Spleen (tissue), 11 donors: ENCODE measurements around the gene ZNF777. TPM values are rescaled to one million over a fixed set of nuclear protein-coding genes. Genes with fewer than 3 reads are reported as not detected.

Experiments used
- DNase-seq: peaks from one replicate; pipeline ENCODE4 v3.0.0-alpha.2; 2020
- H3K27ac ChIP-seq, 8 donors: fragments of 200-600 bp; sonication (generic) in 7 of 8; 1 replicate in 4 of 8; 2 replicates in 4 of 8; pipeline versions ENCODE4 v1.5.0 to v1.8.0; 2016 to 2021; ENCODE audit warnings: inconsistent platforms in 4 of 8, mild to moderate bottlenecking in 4 of 8, moderate library complexity in 1 of 8
- H3K27me3 ChIP-seq, 7 donors: fragments of 200-600 bp; sonication (generic) in 6 of 7; replicated peaks in 1 of 7; 1 replicate in 4 of 7; 2 replicates in 3 of 7; pipeline versions ENCODE4 v1.5.0 to v1.8.0; 2016 to 2021; ENCODE audit warnings: inconsistent platforms in 3 of 7, mild to moderate bottlenecking in 1 of 7
- H3K36me3 ChIP-seq, 6 donors: fragments of 200-600 bp; sonication (generic) in 5 of 6; 1 replicate in 4 of 6; 2 replicates in 2 of 6; pipeline versions ENCODE4 v1.5.0 to v1.8.0; 2016 to 2021; ENCODE audit warnings: inconsistent platforms in 2 of 6
- H3K4me1 ChIP-seq, 6 donors: fragments of 200-600 bp; sonication (generic) in 5 of 6; 1 replicate in 3 of 6; 2 replicates in 3 of 6; pipeline versions ENCODE4 v1.5.0 to v1.8.0; 2016 to 2021; ENCODE audit warnings: inconsistent platforms in 3 of 6
- H3K4me3 ChIP-seq, 8 donors: fragments of 200-600 bp; sonication (generic) in 7 of 8; 1 replicate in 4 of 8; 2 replicates in 4 of 8; pipeline versions ENCODE4 v1.5.0 to v1.8.0; 2016 to 2021; ENCODE audit warnings: inconsistent platforms in 4 of 8, mild to moderate bottlenecking in 4 of 8, moderate library complexity in 2 of 8
- H3K9me3 ChIP-seq, 8 donors: fragments of 200-600 bp; sonication (generic) in 7 of 8; 1 replicate in 4 of 8; 2 replicates in 4 of 8; pipeline versions ENCODE4 v1.5.0 to v1.8.0; 2016 to 2021; ENCODE audit warnings: inconsistent platforms in 4 of 8
- POLR2A ChIP-seq, 3 donors: fragments of 450-650 bp; IDR thresholded peaks; one replicate each; pipeline ENCODE4 v1.5.1; 2017; ENCODE audit warnings: antibody characterized with exemption in 3 of 3, mild to moderate bottlenecking in 1 of 3
- POLR2AphosphoS5 ChIP-seq, 3 donors: sonication (generic); formaldehyde crosslinking; IDR thresholded peaks; one replicate each; pipeline ENCODE4 v1.5.1; 2017; ENCODE audit warnings: antibody characterized with exemption in 3 of 3
- WGBS, 5 donors: extraction: QIAGEN DNeasy Blood & Tissue Kit in 3 of 5; methylation state at CpG; one replicate each; pipeline versions ENCODE4 v1.1.5 to v1.1.7; 2013 to 2018; 5-methylcytosine and 5-hydroxymethylcytosine counted together
- intact Hi-C: fragments of 100-400 bp; cut with DNase I; formaldehyde crosslinking; loops from one replicate; pipeline ENCODE4 v1.15.0; 2023; ENCODE audit warnings: low total_unique reads
- polyA plus RNA-seq, 3 donors: library from polyadenylated mRNA; stranded (reverse); fragments of 200-250 nt; gene quantifications; one replicate each; pipeline ENCODE4 v1.2.1, GENCODE V29; 2013
- total RNA-seq, 7 donors: library from RNA; depleted of rRNA in 3 of 7; stranded (reverse); fragments of >200 nt in 3 of 7; fragmentation: NEBNext Ultra II Directional in 4 of 7; extraction: Animal tissue kit (Norgen Biotek cat#: 25700) in 4 of 7; gene quantifications; one replicate each; pipeline versions ENCODE4 v1.1.0 to v1.2.1, GENCODE V29; 2016 to 2021
- TF ChIP-seq, protein P1 (sequence below), 11 experiments: fragments of 200-600 bp in 7 of 11; fragments of 450-650 bp in 4 of 11; sonication (generic) in 4 of 11; IDR thresholded peaks in 8 of 11; conservative IDR thresholded peaks in 3 of 11; 1 replicate in 7 of 11; 2 replicates in 4 of 11; pipeline versions ENCODE4 v1.4.0 to v1.8.0; 2016 to 2021; ENCODE audit warnings: antibody characterized with exemption in 11 of 11, inconsistent platforms in 4 of 11, mild to moderate bottlenecking in 1 of 11
- donor health status: healthy with polysubstance abuse.
- donor health status: DM: no; HTN: no; CAD: no; lungs with moderate emphysema.
- donor health status: DM: no; HTN: no; CAD: no.
- donor health status: Bipolar disorder and iron deficiency.
- donor health status: healthy.
- donor health status: DM: no; HTN: no; CAD: no.
- donor health status: DM: yes; HTN: yes; CAD: no.

The ZNF777 gene
- total and polyA plus RNA-seq, 10 donors, result 3.4 to 12.6 (median 10.1) TPM

GRCh38 chr7:149436358-149436757, 24.5 kb downstream of the ZNF777 start:
- peaks cover 0 to 7% (median 0%) of the 10 kb centered on the region in 6 donors for H3K4me1 ChIP-seq
- WGBS, 5 donors, result 94 to 98% (median 94%) methylated on average over 15 of the region's 15 CpGs
- no peak overlapping the region for H3K4me3 ChIP-seq
- TF ChIP-seq, protein P1, sequence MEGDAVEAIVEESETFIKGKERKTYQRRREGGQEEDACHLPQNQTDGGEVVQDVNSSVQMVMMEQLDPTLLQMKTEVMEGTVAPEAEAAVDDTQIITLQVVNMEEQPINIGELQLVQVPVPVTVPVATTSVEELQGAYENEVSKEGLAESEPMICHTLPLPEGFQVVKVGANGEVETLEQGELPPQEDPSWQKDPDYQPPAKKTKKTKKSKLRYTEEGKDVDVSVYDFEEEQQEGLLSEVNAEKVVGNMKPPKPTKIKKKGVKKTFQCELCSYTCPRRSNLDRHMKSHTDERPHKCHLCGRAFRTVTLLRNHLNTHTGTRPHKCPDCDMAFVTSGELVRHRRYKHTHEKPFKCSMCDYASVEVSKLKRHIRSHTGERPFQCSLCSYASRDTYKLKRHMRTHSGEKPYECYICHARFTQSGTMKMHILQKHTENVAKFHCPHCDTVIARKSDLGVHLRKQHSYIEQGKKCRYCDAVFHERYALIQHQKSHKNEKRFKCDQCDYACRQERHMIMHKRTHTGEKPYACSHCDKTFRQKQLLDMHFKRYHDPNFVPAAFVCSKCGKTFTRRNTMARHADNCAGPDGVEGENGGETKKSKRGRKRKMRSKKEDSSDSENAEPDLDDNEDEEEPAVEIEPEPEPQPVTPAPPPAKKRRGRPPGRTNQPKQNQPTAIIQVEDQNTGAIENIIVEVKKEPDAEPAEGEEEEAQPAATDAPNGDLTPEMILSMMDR (IDR thresholded peaks at IDR 0.05 in 8 of 11, conservative IDR thresholded peaks at IDR 0.05 in 3 of 11), result no peak
- TF ChIP-seq POLR2A (IDR thresholded peaks at IDR 0.05) (no peak), POLR2AphosphoS5 (IDR thresholded peaks at IDR 0.05) (no peak)
- H3K36me3 ChIP-seq, result peaks cover 4 to 81% (median 50%) of the 10 kb centered on the region in 6 donors
- H3K9me3 ChIP-seq, result no peaks in the 10 kb centered on the region
- H3K27ac ChIP-seq, result no peak overlapping the region
- intact Hi-C loops, result no loop called here
- no peaks in the 10 kb centered on the region for H3K27me3 ChIP-seq
- no peak for DNase-seq

DNA sequence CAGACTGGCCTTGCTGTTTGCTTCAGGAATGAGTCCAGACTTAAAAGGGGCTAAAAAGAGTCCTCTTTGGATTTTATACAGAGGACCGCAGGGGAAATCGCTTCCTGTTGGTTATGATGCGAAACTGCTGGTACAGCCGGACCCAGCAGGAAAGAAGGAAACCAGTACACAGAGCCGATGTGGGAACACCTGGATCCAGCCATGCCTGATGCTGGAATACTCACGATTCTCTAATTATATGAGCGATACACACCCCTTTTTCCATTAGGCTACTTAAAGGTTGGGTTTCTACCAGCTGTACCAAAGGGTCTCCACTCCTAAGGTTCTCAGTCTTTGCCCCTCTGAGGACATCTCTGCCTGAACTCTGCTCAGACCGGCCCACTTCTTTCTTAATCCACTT, 27.7 kb downstream of the ZNF777 start:
- Histone ChIP-seq H3K27ac (no peak overlapping the region), H3K9me3 (no peaks in the 10 kb centered on the region), H3K36me3 (peaks cover 4 to 78% (median 51%) of the 10 kb centered on the region in 6 donors), H3K4me3 (no peak overlapping the region), H3K27me3 (no peaks in the 10 kb centered on the region), H3K4me1 (no peaks in the 10 kb centered on the region)
- intact Hi-C loops, result no loop called here
- WGBS, 5 donors, result 89 to 98% (median 92%) methylated on average over 8 of the region's 8 CpGs
- TF ChIP-seq, protein P1 (IDR thresholded peaks at IDR 0.05 in 8 of 11, conservative IDR thresholded peaks at IDR 0.05 in 3 of 11), result no peak
- TF ChIP-seq POLR2AphosphoS5 (IDR thresholded peaks at IDR 0.05) (no peak), POLR2A (IDR thresholded peaks at IDR 0.05) (no peak)
- no peak for DNase-seq

DNA sequence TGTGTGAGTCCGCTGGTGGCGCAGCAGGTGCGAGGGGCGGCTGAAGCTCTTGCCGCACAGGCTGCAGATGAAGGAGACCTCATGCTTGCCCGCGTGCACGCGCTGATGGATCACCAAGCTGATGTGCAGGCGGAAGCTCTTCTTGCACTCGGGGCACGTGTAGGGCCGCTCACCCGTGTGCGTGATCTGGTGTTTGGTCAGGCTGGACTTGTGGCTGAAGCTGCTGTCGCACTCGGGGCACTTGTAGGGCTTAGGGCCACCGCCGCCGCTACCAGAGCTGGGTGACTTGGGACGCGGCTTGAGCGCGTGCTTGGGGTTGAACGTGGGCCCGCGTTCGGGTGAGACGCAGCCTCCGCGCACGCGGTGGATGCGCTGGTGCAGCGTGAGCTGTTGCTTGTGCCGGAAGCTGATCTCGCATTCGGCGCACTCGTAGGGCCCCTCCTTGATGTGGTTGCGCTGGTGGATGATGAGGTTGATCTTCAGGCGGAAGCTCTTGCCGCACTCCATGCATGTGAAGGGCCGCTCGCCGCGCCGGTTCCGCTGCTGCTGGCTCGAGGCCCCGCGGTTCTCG, 28.7 kb downstream of the ZNF777 start:
- H3K27me3 ChIP-seq, result no peaks in the 10 kb centered on the region
- no peaks in the 10 kb centered on the region for H3K9me3 ChIP-seq
- TF ChIP-seq, protein P1 (IDR thresholded peaks at IDR 0.05 in 8 of 11, conservative IDR thresholded peaks at IDR 0.05 in 3 of 11), result no peak
- TF ChIP-seq POLR2AphosphoS5 (IDR thresholded peaks at IDR 0.05) (no peak), POLR2A (IDR thresholded peaks at IDR 0.05) (no peak)
- no peak overlapping the region for H3K27ac ChIP-seq
- DNase-seq, result no peak
- H3K36me3 ChIP-seq, result peaks cover 4 to 72% (median 51%) of the 10 kb centered on the region in 6 donors
- no peak overlapping the region for H3K4me3 ChIP-seq
- no peaks in the 10 kb centered on the region for H3K4me1 ChIP-seq
- intact Hi-C loops, result no loop called here
- 94 to 100% (median 96%) methylated on average over 33 to 53 of the region's 53 CpGs for WGBS, 5 donors

DNA sequence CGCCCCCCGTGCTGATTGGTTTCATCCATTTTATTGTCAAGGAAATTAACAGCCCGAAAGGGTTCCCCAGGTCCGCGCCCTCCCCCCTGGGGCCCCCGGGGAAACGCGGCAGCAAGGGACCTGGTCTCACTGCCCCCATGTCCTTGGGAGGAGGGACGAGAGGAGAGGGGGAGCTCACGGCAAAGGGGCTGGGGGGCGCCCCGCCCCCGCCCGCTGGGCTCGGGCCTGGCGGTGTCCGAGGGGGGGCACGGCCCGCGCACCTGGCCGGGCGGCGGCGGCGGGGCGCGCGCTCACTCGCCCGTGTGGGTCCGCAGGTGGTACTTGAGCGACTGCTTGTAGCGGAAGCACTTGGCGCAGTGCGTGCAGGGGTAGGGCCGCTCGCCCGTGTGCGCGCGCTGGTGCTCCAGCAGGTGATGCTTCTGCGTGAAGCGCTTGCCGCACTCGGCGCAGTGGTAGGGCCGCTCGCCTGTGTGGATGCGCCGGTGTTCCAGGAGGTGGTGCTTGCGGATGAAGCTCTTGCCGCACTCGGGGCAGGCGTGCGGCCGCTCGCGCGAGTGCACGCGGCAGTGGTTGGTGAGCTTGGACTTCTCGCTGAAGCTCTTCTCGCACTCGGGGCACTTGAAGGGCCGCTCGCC, 29.3 kb downstream of the ZNF777 start:
- no peak for DNase-seq
- Histone ChIP-seq H3K4me3 (no peak overlapping the region), H3K36me3 (peaks cover 4 to 66% (median 50%) of the 10 kb centered on the region in 6 donors), H3K9me3 (no peaks in the 10 kb centered on the region), H3K4me1 (no peaks in the 10 kb centered on the region), H3K27me3 (no peaks in the 10 kb centered on the region), H3K27ac (no peak overlapping the region)
- peak in 1 of 3 donors; percentile 24 for TF ChIP-seq POLR2AphosphoS5 (IDR thresholded peaks at IDR 0.05)
- TF ChIP-seq, protein P1 (IDR thresholded peaks at IDR 0.05 in 8 of 11, conservative IDR thresholded peaks at IDR 0.05 in 3 of 11), result no peak
- 92 to 97% (median 96%) methylated on average over 55 to 66 of the region's 66 CpGs for WGBS, 5 donors
- intact Hi-C loops, result no loop called here
